IMR-90 (cell line): ENCODE measurements around the gene NAT14. TPM values are rescaled to one million over a fixed set of nuclear protein-coding genes. Genes with fewer than 3 reads are reported as not detected.

Source experiments
- ATAC-seq: fragments of 200-7000 bp; cut with Tn5 transposase; 2 replicates; pipeline ENCODE4 v1.9.1; 2020; ENCODE audit warnings: low read depth, mild to moderate bottlenecking, moderate library complexity
- BruUV-seq: library from RNA; stranded (reverse); fragments of 400-500 nt; replicated peaks from 2 replicates; lab custom pipeline; 2021; lab: Mats Ljungman, UMichigan
- CTCF ChIA-PET: fragments of 300-600 bp; formaldehyde crosslinking; extraction: SDS; loops from one replicate; lab custom pipeline; 2021; ENCODE audit warnings: antibody characterized with exemption; lab: Yijun Ruan, JAX
- POLR2A ChIA-PET: fragments of 300-600 bp; sonication (Branson Sonifier 250); formaldehyde crosslinking; loops from one replicate; lab custom pipeline; 2022; ENCODE audit warnings: antibody characterized with exemption; ENCODE audit not compliant: unreplicated experiment; lab: Charles Lee
- DNase-seq: peaks from one replicate; pipeline ENCODE4 v3.0.0; 2013
- H2AFZ ChIP-seq: replicated peaks from 2 replicates; pipeline ENCODE3; 2013; ENCODE audit warnings: low read length, mild to moderate bottlenecking; ENCODE audit not compliant: poor library complexity
- H2AK5ac ChIP-seq: 2 replicates; pipeline ENCODE4 v1.6.1; 2013; ENCODE audit warnings: low read depth, low read length, inconsistent platforms
- H2AK9ac ChIP-seq: replicated peaks from 2 replicates; pipeline ENCODE3; 2013; ENCODE audit warnings: mild to moderate bottlenecking, low read depth, low read length, moderate library complexity; ENCODE audit not compliant: poor library complexity
- H2BK120ac ChIP-seq: 2 replicates; pipeline ENCODE4 v1.6.1; 2013; ENCODE audit warnings: low read depth, low read length, inconsistent platforms
- H2BK15ac ChIP-seq: 3 replicates; pipeline ENCODE4 v1.6.1; 2013; ENCODE audit warnings: low read depth, low read length, inconsistent platforms
- H2BK20ac ChIP-seq: 2 replicates; pipeline ENCODE4 v1.6.1; 2013; ENCODE audit warnings: low read depth, mild to moderate bottlenecking, inconsistent platforms, low read length, moderate library complexity
- H2BK5ac ChIP-seq: 2 replicates; pipeline ENCODE4 v1.6.1; 2013; ENCODE audit warnings: mild to moderate bottlenecking, low read depth, low read length, inconsistent platforms; ENCODE audit not compliant: poor library complexity, severe bottlenecking
- H3K14ac ChIP-seq: replicated peaks from 2 replicates; pipeline ENCODE4 v1.6.1; 2013; ENCODE audit warnings: low read depth, low read length, inconsistent platforms
- H3K18ac ChIP-seq: 2 replicates; pipeline ENCODE4 v1.6.1; 2013; ENCODE audit warnings: low read depth, low read length, control low read depth
- H3K23ac ChIP-seq: 2 replicates; pipeline ENCODE4 v1.6.1; 2013; ENCODE audit warnings: low read depth, low read length, inconsistent platforms
- H3K27ac ChIP-seq: 2 replicates; pipeline ENCODE4 v1.5.1; 2013; ENCODE audit warnings: mild to moderate bottlenecking, control low read depth, low read length; ENCODE audit not compliant: insufficient read depth
- H3K27me3 ChIP-seq: 2 replicates; pipeline ENCODE4 v1.6.1; 2013; ENCODE audit warnings: low read length; ENCODE audit not compliant: control insufficient read depth, insufficient read depth
- H3K36me3 ChIP-seq: 2 replicates; pipeline ENCODE4 v1.6.1; 2013; ENCODE audit warnings: low read length, mixed read lengths; ENCODE audit not compliant: control insufficient read depth, insufficient read depth
- H3K4ac ChIP-seq: 2 replicates; pipeline ENCODE4 v1.6.1; 2013; ENCODE audit warnings: low read depth, low read length, inconsistent platforms
- H3K4me1 ChIP-seq: 2 replicates; pipeline ENCODE4 v1.6.1; 2013; ENCODE audit warnings: low read length, mixed read lengths; ENCODE audit not compliant: control insufficient read depth, insufficient read depth
- H3K4me2 ChIP-seq: 2 replicates; pipeline ENCODE4 v1.6.1; 2013; ENCODE audit warnings: low read depth, mild to moderate bottlenecking, control low read depth, low read length, moderate library complexity
- H3K4me3 ChIP-seq: 2 replicates; pipeline ENCODE4 v1.5.1; 2013; ENCODE audit warnings: low read depth, mild to moderate bottlenecking, control low read depth, low read length, moderate library complexity; ENCODE audit not compliant: insufficient read depth
- H3K56ac ChIP-seq: 2 replicates; pipeline ENCODE4 v1.6.1; 2013; ENCODE audit warnings: low read length, inconsistent platforms; ENCODE audit not compliant: insufficient read depth; ENCODE audit errors: extremely low read depth
- H3K79me1 ChIP-seq, 2 experiments: 2 replicates each; pipeline ENCODE4 v1.6.1; 2013; ENCODE audit warnings: low read length in 2 of 2, inconsistent platforms in 1 of 2, low read depth in 1 of 2
- H3K9ac ChIP-seq: 2 replicates; pipeline ENCODE4 v1.6.1; 2013; ENCODE audit warnings: low read depth, low read length, control low read depth
- H3K9me1 ChIP-seq: 2 replicates; pipeline ENCODE4 v1.6.1; 2013; ENCODE audit warnings: low read length, inconsistent platforms; ENCODE audit not compliant: insufficient read depth
- H3K9me3 ChIP-seq: 2 replicates; pipeline ENCODE4 v1.6.1; 2013; ENCODE audit warnings: low read length; ENCODE audit not compliant: control insufficient read depth, insufficient read depth
- H4K20me1 ChIP-seq: 2 replicates; pipeline ENCODE4 v1.6.1; 2013; ENCODE audit warnings: low read length, inconsistent platforms; ENCODE audit not compliant: insufficient read depth
- H4K5ac ChIP-seq: 2 replicates; pipeline ENCODE4 v1.6.1; 2013; ENCODE audit warnings: mild to moderate bottlenecking, low read depth, low read length, control low read depth
- H4K8ac ChIP-seq, 2 experiments: 2 replicates each; pipeline ENCODE4 v1.6.1; 2013; ENCODE audit warnings: low read depth in 2 of 2, low read length in 2 of 2, control low read depth in 1 of 2, inconsistent platforms in 1 of 2
- H4K91ac ChIP-seq: 2 replicates; pipeline ENCODE4 v1.6.1; 2013; ENCODE audit warnings: low read depth, low read length, inconsistent platforms; ENCODE audit not compliant: insufficient read depth
- FOS ChIP-seq: fragments of 150-350 bp; IDR thresholded peaks from 2 replicates; pipeline ENCODE4 v1.6.1; 2016; ENCODE audit warnings: low read depth, low read length
- MAFK ChIP-seq: IDR thresholded peaks from 2 replicates; pipeline ENCODE4 v1.6.1; 2012; ENCODE audit warnings: low read depth, low read length, improper control_type of control experiment
- MXI1 ChIP-seq: IDR thresholded peaks from 2 replicates; pipeline ENCODE4 v1.6.1; 2012; ENCODE audit warnings: low read depth, mild to moderate bottlenecking, low read length, moderate library complexity, borderline replicate concordance
- POLR2A ChIP-seq: IDR thresholded peaks from 2 replicates; pipeline ENCODE4 v1.6.1; 2012; ENCODE audit warnings: mild to moderate bottlenecking, low read depth, low read length
- RAD21 ChIP-seq: IDR thresholded peaks from 2 replicates; pipeline ENCODE4 v1.6.1; 2012; ENCODE audit warnings: low read length, improper control_type of control experiment
- RCOR1 ChIP-seq: IDR thresholded peaks from 2 replicates; pipeline ENCODE4 v1.6.1; 2012; ENCODE audit warnings: mild to moderate bottlenecking, low read length, improper control_type of control experiment; ENCODE audit not compliant: insufficient replicate concordance
- RFX5 ChIP-seq: IDR thresholded peaks from 2 replicates; pipeline ENCODE4 v1.8.0; 2012; ENCODE audit warnings: low read depth, mild to moderate bottlenecking, low read length, moderate library complexity
- WGBS, 2 experiments: methylation state at CpG; one replicate each; pipeline versions ENCODE4 v1.1.5 to v1.1.7; 2013; ENCODE audit warnings: missing lambda C conversion rate in 2 of 2; ENCODE audit not compliant: insufficient read length in 1 of 2; ENCODE audit errors: extremely low coverage in 2 of 2; 5-methylcytosine and 5-hydroxymethylcytosine counted together
- dilution Hi-C: fragments of 300-500 bp; cut with HindIII; formaldehyde crosslinking; loops from one replicate; pipeline ENCODE4 v1.14.3; 2018; ENCODE audit warnings: low sequenced_read_pairs; ENCODE audit not compliant: unreplicated experiment
- in situ Hi-C: fragments of 300-500 bp; cut with MboI; formaldehyde crosslinking; loops from 3 replicates; pipeline ENCODE4 v1.14.3; 2019; ENCODE audit warnings: low sequenced_read_pairs, inconsistent platforms, mixed read lengths
- intact Hi-C: fragments of 100-400 bp; cut with micrococcal nuclease; formaldehyde crosslinking; loops from 2 replicates; pipeline ENCODE4 v1.10.0; 2022
- polyA plus RNA-seq, 3 experiments: library from polyadenylated mRNA; depleted of rRNA; stranded (reverse); fragments of >200 nt; gene quantifications; 2 replicates each; pipeline ENCODE4 v1.2.3, GENCODE V29; 2012; ENCODE audit warnings: low replicate concordance in 1 of 3
- total RNA-seq: library from RNA; depleted of rRNA; stranded (reverse); fragments of >200 nt; gene quantifications from 2 replicates; pipeline ENCODE4 v1.2.3, GENCODE V29; 2012

The NAT14 gene
- total and polyA plus RNA-seq, 2 of the 4 experiments (the other 2 are of a cell fraction), result 4.3 to 41.2 TPM

DNA sequence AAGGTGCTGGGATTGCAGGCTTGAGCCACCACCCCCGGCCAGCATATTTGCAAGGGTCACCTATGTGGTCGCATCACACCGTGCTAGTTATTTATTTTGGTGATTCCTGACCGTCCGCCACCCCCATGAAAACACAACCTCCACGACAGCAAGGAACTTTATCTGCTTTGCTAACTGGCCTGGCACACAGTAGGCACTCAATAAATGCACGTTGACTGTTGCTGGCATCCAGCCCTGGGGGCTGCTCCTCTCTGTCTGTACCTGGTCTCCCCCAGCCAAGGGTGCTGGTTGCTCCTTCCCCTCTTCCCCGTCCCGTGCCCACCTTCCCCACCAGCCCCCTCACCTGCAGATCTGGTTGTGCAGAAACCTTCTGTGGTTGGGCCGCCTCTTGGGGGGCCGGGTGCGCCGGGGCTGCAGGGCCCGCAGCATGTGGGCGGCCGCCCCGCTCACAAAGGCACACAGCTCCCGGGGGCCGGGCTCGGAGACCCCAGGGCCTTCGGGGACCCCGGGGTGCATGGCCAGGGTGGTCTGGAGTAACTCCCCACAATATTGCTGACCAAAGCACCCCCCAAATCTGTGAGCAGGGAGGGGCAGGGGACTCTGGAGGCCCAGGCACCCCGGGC is 20.8 kb upstream of the NAT14 start:
- DNase-seq (no peak), ATAC-seq (no peak)
- Histone ChIP-seq H4K91ac (no peak overlapping the region), H3K4me2 (no peak overlapping the region), H4K5ac (no peak overlapping the region), H3K14ac (no peak overlapping the region), H3K9ac (no peak overlapping the region), H4K8ac (no peak overlapping the region), H2BK20ac (no peak overlapping the region), H3K4ac (no peak overlapping the region), H2BK120ac (no peak overlapping the region), H3K23ac (no peak overlapping the region), H3K9me1 (peaks cover 4% of the 10 kb centered on the region; the same call in 1 of the 2 replicates), H4K20me1 (peaks cover 4% of the 10 kb centered on the region; the same call in 1 of the 2 replicates), H2BK5ac (no peak overlapping the region), H3K27me3 (no peaks in the 10 kb centered on the region), H3K56ac (no peak overlapping the region), H2BK15ac (no peak overlapping the region), H3K4me1 (peaks cover 11% of the 10 kb centered on the region), H2AK9ac (no peak overlapping the region), H3K27ac (no peak overlapping the region), H2AFZ (no peak overlapping the region), H3K4me3 (no peak overlapping the region), H3K18ac (no peak overlapping the region), H3K79me1 (peaks cover 5 to 21% of the 10 kb centered on the region in 2 experiments; a peak in 3 of 4 replicates), H3K9me3 (no peaks in the 10 kb centered on the region), H3K36me3 (no peaks in the 10 kb centered on the region), H2AK5ac (no peak overlapping the region)
- 59% methylated on average over 9 of the region's 23 CpGs; no CpG with 5 or more reads in 1 of the 2 experiments for WGBS, 2 experiments
- intact Hi-C loops, result no loop called here
- no TSS peak for BruUV-seq
- dilution Hi-C loops, result no loop called here
- ChIA-PET POLR2A (no interaction called here), CTCF (no interaction called here)
- in situ Hi-C loops, result no loop called here
- TF ChIP-seq RCOR1 (no peak), MXI1 (no peak), POLR2A (no peak), MAFK (no peak), FOS (no peak), RFX5 (no peak), RAD21 (no peak)
